Measurements from ENCODE around the gene MED27. TPM values are rescaled to one million over a fixed set of nuclear protein-coding genes. Genes with fewer than 3 reads are reported as not detected.

Gene MED27
- total RNA-seq, 1 donor from 2014 or later: 28.2 TPM

DNA sequence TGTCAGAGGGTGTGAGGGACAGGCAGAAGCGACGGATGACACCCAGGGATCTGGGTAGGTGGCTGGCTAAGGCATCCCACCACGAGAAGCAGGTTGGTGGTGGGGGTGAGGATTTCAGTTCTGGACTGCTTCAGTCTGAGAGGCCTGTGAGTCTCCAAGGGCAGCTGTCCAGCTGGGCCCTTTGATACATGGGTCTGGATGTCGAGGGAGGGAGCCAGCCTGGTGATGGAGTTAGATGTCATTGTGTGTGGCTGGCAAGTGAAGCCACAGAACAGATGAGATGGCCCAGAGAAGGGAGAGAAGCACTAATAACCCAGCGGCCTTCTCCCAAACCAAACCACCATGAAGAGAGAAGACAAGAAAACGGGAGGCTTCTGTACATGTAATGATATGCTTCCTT is 11.1 kb downstream of the MED27 start:
- no peak for TF ChIP-seq CTCF (IDR thresholded peaks at IDR 0.05)
- Mint-ChIP-seq H3K27me3 (ENCODE audit: low read depth) (no peaks in the 10 kb centered on the region), H3K36me3 (ENCODE audit: low read depth) (peaks cover 12% of the 10 kb centered on the region), H3K9me3 (ENCODE audit: low read depth) (no peaks in the 10 kb centered on the region), H3K27ac (ENCODE audit: unreplicated experiment) (no peak overlapping the region), H3K4me3 (ENCODE audit: unreplicated experiment) (no peak overlapping the region), H3K4me1 (ENCODE audit: low read depth) (peaks cover 42% of the 10 kb centered on the region)
- DNase-seq (ENCODE audit: low spot score): no peak

DNA sequence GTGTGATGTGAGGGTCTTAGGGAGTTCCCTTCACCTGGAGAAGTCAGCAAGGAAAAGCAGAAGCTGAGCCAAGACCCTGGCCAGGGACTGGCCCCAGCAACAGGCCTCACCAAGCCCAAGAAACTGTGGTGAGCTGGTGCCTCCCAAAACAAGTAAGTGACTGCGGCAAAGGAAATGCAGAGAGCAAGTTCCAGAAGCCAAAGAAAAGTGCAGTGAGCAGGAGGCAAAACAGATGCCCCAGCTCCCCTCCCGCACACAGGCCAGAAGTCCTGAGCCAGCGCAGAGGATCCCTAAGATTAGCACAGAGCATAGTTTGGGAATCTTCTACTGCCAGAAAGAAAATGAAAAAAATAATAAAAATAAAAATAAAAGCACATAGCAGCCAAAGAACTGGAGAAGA is 13.2 kb downstream of the MED27 start:
- no peak overlapping the region for H3K27ac Mint-ChIP-seq (ENCODE audit: unreplicated experiment)
- no peak for DNase-seq (ENCODE audit: low spot score)
- no peak overlapping the region for H3K4me3 Mint-ChIP-seq (ENCODE audit: unreplicated experiment)
- no peaks in the 10 kb centered on the region for H3K9me3 Mint-ChIP-seq (ENCODE audit: low read depth)
- peaks cover 10% of the 10 kb centered on the region for H3K36me3 Mint-ChIP-seq (ENCODE audit: low read depth)
- peaks cover 32% of the 10 kb centered on the region for H3K4me1 Mint-ChIP-seq (ENCODE audit: low read depth)
- TF ChIP-seq CTCF (IDR thresholded peaks at IDR 0.05): no peak
- no peaks in the 10 kb centered on the region for H3K27me3 Mint-ChIP-seq (ENCODE audit: low read depth)

GRCh38 chr9:132066057-132066456 is 13.6 kb downstream of the MED27 start:
- Mint-ChIP-seq H3K4me3 (ENCODE audit: unreplicated experiment) (no peak overlapping the region), H3K9me3 (ENCODE audit: low read depth) (no peaks in the 10 kb centered on the region), H3K27me3 (ENCODE audit: low read depth) (no peaks in the 10 kb centered on the region), H3K27ac (ENCODE audit: unreplicated experiment) (peak overlapping the region; percentile 49), H3K4me1 (ENCODE audit: low read depth) (peaks cover 29% of the 10 kb centered on the region), H3K36me3 (ENCODE audit: low read depth) (peaks cover 9% of the 10 kb centered on the region)
- no peak for DNase-seq (ENCODE audit: low spot score)
- no peak for TF ChIP-seq CTCF (IDR thresholded peaks at IDR 0.05)

DNA sequence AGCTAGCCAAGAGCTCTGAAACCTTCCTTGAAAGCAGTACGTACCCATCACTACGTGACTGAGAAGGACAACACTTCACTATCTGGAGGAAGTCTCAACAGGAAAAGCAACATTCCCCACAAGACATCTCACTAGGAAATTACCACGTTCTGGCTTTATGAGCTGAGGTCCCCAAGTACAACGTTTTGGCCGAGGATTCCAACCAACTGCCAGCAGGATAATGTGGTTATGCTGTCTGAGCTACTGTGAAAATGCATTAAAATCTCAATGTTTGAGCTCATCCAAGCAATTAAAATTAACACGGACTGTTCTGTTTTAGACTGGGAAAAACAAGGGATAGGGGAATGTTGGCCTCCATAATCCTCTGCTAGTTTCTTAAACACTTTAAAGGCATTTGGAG is 16.4 kb downstream of the MED27 start:
- no peak for TF ChIP-seq CTCF (IDR thresholded peaks at IDR 0.05)
- Mint-ChIP-seq H3K4me3 (ENCODE audit: unreplicated experiment) (no peak overlapping the region), H3K27me3 (ENCODE audit: low read depth) (no peaks in the 10 kb centered on the region), H3K4me1 (ENCODE audit: low read depth) (peaks cover 8% of the 10 kb centered on the region), H3K27ac (ENCODE audit: unreplicated experiment) (no peak overlapping the region), H3K9me3 (ENCODE audit: low read depth) (no peaks in the 10 kb centered on the region), H3K36me3 (ENCODE audit: low read depth) (peaks cover 10% of the 10 kb centered on the region)
- no peak for DNase-seq (ENCODE audit: low spot score)

GRCh38 chr9:132062806-132063205 is 16.9 kb downstream of the MED27 start:
- TF ChIP-seq CTCF (IDR thresholded peaks at IDR 0.05): no peak
- H3K9me3 Mint-ChIP-seq (ENCODE audit: low read depth): no peaks in the 10 kb centered on the region
- DNase-seq (ENCODE audit: low spot score): no peak
- peaks cover 8% of the 10 kb centered on the region for H3K36me3 Mint-ChIP-seq (ENCODE audit: low read depth)
- no peak overlapping the region for H3K27ac Mint-ChIP-seq (ENCODE audit: unreplicated experiment)
- H3K4me3 Mint-ChIP-seq (ENCODE audit: unreplicated experiment): no peak overlapping the region
- H3K4me1 Mint-ChIP-seq (ENCODE audit: low read depth): peaks cover 6% of the 10 kb centered on the region
- H3K27me3 Mint-ChIP-seq (ENCODE audit: low read depth): no peaks in the 10 kb centered on the region

Data from chondrocyte (in vitro differentiated cells).